GM18907 (cell line): ENCODE results near the gene CACNA1D.

ENCODE experiments used
- ATAC-seq: cut with Tn5 transposase; IDR thresholded peaks from one replicate; pipeline ENCODE4 v1.9.1; 2021; ENCODE audit warnings: mild to moderate bottlenecking, moderate library complexity; ENCODE audit not compliant: unreplicated experiment

Gene CACNA1D

DNA sequence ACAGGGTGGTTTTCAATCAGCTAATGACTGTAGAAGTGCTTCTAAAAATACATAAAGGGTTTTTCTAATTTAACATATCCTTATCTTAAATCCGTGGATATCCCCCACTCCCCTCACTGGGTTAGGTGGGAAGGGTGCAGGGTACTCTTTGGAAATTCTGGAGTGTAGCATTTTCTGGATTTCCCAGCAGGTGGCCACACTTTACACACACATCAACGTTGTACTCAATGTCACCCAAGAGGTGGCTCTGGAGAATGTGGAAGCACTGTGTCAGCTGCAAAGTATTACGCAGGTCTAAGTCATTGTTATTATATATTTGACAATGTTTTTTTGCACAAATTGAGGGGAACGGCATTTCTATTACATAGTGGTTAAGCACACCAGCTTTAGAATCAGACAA, 183.0 kb downstream of the CACNA1D start:
- ATAC-seq = no peak

DNA sequence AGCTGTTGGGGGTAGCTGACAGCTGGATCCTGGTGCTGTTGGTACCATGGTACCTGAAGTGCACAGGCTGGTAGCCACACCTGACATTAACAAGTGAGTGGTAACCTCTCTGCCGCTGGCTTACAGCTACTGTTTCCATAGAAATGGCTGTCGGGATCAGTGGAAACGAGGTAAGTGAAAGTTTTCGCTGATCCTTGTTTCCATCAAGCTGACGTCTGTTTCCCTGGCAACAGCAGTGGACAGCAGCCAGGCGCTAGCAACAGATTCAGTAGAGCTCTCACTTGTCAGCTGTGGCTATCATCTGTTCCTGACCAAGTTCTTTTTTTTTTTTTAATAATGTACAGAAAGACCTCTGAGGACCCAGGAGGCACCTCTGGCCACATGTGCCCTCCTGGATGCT, 185.6 kb downstream of the CACNA1D start:
- no peak for ATAC-seq

DNA sequence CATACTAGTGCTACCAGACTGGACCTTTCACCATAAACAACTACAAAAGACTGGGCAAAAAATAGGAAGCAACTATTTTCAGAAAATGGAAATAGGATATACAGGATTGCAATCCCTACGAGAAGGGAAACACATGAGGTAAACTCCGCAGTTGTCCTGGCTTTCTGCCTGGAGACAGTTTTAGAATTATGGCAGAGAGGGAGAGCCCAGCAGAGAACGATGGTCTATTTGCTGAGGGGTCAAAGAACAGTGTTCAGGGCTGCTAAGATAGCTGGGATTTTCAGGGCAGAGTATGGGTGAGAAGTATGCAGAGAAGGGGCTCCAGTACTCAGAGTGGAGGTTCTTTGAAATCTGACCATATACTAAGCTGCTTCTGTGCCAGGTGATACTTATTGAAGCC, 188.4 kb downstream of the CACNA1D start:
- no peak for ATAC-seq

DNA sequence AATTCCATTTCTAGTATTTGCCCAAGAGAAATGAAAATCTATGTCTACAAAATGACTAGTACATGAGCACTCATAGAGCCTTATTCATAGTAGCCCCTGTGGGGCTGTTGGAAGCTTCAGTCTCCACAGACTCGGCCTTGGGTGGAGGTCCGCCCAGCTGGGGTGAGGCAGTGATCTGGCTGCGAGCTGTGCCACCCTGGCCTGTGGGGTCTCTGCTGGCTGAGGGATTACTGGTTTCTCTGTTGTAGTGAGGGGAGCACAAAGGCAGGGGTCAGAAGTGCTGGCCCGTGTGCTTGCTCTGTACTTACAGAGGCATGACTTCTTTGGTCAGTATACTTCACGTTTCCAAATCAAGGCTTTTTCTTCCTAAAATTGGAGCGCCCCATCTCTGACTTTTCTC, 193.7 kb downstream of the CACNA1D start:
- no peak for ATAC-seq

DNA sequence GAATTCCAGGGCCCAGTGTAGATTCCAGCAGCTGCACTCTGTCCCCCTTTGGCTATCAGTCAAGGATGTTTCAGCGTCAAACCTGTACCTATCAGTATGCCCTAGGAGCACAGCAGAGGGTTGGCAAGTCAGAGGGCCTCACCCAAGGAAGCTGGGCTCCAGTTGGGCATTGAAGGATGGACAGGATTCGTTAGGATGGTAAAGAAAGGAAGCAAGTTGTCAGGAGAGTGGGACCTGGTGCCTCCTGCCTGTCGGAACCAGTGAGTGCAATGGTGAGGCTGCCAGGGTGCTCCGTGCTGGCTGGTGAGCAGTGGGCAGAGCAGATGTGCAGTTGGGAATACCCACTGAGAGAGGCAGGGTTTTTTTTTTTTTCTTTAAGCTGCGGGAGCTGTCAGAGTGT, 194.6 kb downstream of the CACNA1D start:
- ATAC-seq = no peak

DNA sequence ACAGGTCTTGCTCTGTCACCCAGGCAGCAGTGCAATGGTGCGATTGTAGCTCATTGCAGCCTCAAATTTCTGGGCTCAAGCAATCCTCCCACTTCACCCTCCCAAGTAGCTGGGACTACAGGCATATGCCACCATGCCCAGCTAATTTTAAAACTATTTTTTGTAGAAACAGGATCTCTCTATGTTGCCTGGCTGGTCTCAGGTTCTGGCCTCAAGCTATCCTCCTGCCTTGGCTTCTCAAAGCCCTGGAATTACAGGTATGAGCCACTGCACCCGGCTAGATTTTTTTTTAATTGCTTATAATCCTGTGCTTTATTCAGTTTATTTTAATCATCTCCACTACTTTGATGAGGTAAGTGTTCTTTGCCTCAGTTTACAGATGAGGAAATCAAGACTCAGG, 195.3 kb downstream of the CACNA1D start:
- no peak for ATAC-seq

DNA sequence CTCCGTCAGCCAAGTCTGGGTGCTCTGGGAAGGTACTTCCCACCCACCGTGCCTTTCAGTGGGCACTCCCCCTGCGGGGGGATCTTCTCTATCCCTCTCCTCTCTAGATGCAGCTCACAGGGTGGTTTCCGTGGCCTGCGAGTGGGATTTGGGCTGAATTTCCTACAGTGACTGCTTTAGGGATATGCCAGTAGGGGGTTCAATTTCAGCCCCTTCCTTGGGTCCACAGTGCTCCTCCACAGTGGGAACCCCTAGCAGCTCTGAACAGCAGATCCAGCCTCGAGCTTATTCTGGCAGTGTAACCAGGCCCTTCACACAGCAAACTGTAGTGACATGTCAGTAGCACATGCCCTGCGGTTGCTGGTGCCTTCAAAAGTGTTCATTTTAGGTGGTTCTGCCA, 196.1 kb downstream of the CACNA1D start:
- no peak for ATAC-seq

DNA sequence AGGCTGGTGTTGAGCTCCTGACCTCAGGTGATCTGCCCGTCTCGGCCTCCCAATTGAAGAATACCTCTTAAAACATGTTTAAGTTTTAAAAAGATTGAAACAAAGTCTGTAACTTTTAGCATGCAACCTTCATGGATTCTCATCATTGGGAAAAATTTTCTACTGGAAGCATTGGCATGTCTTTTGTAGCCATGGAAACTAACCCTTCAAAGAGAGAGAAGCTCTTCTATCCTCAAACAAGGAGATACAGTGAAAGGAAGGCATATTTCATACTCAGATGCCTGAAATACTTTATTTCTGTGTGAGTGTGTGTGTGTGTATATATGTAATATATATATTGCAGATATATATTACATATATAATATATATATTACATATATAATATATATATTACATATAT, 196.9 kb downstream of the CACNA1D start:
- no peak for ATAC-seq

DNA sequence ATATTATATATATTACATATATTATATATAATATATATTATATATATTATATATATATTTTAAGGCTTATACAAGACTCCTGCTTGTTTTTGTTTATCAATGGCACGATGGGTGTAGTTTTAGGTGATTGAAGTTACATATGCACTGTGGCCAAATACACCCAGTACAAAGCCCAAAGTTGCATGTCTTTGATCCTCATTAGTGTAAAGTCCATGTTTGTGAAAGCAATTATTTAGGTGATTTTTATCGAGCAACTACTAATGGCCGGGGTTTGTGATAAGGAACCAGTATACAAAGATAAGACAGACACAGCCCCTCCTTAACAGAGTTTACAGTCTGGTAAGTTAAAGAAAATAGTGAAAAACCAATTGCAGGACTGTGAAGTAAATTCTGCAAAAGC, 197.5 kb downstream of the CACNA1D start:
- ATAC-seq = no peak

DNA sequence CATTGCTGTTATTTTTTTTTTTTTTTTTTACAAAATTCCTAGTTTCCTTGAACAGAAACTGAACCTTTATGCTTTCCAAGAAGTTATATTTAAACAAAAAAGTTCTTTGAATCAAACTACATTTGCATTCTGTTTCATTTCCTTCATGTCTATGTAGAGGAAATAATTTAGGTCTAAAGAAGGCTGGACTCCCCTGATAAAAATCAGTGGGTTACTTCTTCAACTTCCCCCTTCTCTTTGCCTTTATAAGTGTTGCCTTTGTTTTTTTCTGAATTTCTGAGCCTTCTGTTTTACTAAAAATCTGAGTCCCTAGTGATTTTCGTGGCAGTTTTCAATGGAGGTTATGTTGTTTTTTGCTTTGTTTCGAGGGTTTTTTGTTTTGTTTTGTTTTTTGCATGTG, 199.0 kb downstream of the CACNA1D start:
- ATAC-seq = no peak

DNA sequence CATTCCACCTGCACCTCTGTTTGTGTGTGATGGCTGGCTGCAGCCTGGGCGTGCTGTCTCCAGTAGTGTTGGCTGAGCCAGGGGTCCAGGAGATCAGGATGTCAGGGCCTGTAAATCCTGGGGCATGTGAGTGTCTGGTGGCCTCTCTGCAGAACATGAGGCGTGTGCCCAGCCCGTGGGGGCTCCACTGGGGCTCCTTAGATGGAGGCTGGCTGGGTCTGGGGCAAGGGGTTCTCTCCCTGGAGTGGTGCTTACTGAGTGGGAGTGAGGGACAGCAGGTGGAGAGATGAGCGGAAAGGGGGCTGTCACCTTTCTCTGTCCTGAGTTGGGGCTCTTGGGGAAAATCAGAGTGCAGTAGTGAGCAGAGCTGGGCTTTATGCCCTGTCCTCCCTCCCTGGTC, 199.6 kb downstream of the CACNA1D start:
- ATAC-seq = no peak

DNA sequence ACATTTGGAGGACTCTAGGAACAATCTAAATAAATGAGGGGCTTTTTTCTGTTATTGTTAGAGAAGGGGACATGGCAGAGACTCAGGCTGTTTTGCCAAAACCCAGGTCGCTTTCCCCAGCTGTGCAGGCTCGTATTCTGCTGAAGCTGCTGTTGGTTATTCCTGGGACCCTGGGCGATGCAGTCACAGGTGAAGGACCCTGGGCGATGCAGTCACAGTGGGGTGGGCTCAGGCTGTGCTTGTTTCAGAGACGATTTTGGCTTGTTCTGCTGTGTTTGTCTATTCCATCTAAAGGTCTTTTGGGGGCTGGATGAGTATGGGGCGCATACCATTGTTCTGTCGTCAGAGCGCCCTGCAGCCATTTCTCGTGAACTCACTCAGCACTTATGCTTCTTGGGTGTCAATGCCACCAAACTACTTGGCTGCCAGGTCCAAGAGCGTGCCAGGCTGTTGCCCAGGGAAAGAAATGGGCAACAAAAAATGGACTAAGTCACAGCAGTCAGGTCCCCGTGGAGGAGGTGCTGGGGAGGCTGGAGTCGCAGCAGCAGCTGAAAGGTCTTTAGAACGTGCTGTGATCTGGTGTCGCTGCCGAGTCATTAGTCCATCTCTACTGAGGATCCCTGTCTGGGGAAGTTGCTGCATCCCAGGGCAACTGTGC, 200.4 kb downstream of the CACNA1D start:
- no peak for ATAC-seq

DNA sequence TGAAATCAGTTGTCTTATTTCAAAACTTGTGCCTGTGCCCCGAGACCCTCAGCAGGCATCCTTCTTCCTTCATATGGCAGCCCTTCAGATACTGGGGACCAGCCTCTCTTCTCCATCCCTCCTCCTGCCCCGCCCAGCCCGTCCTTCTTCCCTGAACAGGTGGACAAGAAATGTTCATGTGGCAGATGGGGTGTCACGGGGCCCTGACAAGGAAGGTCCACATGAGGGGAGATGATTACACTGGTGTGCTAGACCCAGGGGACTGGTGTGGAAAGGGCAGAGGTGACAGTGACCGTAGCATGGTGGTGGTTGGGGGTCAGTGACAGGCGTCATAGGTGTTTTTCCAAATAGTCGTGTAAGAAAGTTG, 200.9 kb downstream of the CACNA1D start:
- no peak for ATAC-seq

DNA sequence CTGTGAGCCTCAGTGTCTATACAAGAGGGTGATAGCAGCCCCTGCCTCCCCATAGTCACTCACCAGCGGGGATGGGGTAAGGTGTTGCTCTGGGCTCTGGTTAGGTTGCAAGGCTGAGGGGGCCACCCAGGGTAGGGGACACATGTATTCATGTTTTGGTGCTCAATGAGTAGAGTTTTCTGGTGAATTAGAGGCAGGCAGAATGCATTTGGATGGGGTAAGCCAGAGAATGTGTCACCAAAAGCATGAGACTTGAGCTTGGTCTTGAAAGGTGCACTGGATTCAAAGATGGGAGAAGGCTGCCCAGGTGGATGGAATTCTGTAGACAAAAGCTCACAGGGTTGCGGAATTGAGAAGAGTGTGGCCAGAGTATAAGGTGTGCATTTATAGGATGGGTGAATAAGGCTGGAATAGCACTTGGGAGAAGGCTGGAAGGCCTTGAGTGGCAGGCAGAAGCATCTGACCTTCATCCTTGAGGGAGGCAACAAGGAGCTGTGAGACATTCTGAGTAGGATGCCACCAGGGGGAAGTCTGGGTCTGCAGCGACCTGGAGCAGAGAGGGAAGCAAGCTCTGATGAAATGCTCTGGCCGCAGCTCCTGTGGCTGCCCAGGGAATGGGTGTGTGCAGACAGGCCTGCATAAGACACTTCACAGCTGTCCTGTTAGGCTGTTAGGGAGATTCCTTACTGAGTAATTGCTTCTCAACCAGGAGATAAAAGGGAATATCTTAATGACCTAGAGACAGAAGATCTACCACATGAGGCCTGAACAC, 202.2 kb downstream of the CACNA1D start:
- ATAC-seq = no peak

DNA sequence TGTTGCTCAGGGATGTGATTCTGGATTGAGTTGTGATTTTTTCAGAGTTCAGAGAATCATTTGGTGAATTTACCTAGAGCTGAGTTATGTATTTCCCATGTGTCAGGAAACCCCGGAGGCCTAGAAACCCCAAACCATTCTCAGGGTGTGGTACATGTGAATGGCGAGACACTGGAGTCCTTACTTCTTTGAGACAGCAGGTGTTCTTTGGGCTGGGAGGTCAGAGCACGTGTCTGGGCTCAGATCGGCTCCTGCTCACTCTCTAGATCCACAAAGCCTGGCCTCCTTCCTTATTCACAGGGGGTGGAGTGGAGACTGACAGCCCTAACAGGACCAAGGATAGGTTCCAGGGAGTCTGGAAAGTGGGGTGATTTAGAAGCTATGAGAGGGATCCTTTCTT, 206.0 kb downstream of the CACNA1D start:
- ATAC-seq = no peak

DNA sequence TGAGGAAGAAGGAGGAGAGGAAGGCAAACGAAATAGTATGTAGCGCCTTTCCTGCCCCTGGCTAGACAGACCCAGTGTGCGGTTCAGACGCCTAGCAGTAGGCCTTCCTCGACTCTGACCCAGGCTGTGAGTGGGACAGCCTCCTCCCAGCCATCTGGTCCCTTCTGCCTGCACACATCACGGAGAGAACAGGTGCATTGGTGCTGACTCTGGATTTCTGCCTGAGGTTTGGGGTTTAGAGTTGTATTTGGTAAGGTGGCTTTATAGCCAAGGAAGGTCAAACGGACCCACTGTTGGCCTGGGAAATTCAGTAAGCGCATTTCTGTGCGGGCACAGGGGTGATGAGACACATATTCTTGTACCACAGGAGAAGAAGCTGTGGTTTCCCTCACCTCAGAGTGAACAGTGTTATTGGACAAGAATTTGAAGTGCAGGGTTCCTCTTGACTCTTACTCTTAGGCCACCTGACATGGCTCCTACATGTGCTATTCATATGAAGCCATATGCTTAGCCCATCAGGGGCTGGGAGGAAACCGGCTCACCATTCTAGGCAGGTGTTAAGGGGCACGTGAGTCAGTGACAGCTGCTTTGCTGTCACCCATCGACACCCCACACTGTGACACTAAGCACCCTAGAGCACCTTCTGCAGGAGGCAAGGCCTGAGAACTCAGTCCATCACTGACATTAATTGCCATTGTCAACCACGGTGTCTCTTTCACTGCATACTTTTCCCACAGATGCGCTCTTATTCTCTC, 208.5 kb downstream of the CACNA1D start:
- ATAC-seq = no peak

DNA sequence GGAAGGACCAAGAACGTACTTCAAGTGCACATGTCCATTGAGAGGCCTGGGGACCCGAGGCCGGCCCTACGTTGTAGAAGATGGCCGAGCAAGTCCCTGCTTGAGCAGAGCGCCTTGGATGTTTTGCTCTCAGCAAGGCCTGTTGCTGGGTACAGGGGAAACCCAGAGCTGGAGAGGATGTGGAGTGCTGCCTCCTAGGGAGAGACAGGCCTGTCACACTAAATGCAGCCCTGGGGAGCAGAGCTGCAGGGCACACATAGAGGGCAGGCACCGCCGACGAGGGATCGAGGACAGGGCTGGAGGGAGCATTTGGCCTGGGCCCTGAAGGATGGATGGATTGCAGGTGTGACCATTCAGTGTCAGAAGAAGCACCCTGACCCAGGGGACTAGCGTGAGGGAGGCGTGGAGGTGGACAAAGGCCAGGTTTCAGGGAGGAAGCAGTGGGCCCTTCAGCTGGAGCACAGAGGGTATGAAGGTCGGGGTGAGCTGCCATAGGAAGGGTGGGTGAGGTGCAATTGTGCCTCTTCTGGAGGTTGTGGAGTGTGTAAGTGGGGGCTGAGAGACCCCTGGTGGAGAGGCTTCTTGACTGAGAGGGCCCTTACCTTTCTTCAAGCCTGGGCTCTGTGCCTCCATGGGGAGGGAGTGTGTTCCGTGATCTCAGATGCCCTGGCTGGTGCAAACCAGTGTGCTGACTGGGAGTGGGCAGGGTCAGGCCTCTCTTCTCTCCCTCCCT, 209.4 kb downstream of the CACNA1D start:
- ATAC-seq = no peak

DNA sequence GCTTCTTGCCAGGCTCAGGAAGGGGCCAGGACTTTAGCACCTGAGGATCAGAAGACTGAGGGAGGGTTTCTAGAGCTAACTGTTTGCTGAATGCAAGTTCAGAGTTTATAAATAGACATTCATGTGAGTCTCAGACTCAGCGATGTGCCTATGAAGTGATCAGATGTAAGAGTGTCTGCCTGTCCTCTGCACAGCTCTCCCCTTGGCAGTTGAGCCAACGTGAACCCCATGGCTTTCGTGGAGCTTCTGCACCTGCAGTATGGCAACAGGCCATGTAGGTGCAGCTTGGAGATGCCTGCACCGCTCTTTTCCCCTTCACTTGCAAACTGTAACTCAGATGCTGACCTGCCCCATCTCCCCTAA, 209.9 kb downstream of the CACNA1D start:
- ATAC-seq = no peak

DNA sequence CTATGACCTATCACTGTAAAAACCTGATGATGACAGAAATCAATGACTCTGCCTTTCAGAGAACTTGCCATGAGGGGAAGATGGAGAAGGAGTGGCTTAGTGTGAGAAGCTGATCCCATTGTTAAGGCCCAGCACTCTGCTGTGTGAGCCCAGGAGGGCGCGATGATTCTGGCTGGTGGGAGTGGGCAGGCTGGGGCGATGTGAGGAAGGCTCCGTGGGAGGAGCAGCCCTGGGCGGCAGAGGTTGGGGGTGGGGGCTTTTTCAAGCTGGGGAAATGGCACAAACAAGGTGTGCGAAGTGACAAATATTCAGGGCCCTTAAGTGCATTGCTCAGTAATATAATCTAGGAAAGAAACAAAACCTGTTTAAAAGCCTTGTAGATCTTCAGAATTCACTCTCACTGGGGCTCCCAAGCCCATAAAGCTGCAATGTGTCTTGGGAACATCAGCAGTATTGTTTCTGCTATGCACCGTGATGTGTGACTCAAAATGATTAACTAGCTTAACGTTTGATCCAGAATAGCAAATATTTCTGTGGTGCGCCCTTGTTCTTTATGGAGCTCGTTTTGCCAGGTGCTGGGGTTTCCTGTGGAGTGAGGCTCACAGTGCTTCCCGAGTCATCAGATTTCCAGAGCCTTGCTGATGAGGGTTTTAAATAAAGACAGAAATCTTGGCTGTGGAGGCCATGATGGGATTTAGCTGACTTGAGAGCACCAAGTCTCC, 210.8 kb downstream of the CACNA1D start:
- no peak for ATAC-seq

DNA sequence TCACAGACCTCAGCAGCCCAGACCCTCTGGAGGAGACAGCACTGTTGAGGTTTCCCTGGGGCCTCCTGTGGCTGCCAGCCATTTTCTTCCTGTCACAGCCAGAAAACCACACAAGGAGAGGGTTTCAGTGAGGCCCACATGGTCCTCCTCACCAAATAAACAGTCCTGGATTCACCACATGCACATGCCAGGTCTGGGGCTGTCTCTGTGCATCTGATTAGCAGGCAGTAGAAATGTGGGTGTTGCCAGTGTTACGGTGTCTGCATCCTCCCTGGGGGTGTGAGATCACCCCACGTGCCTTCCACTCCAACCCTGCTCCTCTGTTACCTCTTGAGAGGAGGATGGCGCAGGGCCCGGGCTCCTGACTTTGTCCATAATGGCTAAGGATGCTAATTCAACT, 211.4 kb downstream of the CACNA1D start:
- ATAC-seq = no peak

DNA sequence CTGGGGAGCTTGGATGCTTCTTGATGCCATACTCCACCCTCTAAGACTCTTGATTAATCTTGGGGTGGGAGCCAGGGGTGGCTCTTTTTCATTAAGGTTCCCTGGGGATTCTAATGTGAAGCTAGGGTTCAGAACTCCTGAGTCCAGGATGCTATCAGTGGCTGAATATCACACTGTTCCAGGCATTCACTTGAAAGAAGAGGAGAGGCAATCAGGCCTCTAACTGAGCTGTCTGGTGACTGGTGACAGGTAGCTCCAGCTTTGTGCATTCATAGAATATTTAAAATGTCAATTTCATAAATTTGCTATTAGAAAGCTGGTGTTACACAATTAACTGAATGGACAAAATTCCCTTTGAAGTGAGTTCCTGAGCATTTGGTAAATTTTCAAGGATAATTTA, 212.8 kb downstream of the CACNA1D start:
- no peak for ATAC-seq
